GM12801 (cell line): ENCODE data around the gene ERRFI1.

ENCODE experiments used
- CTCF ChIP-seq: IDR thresholded peaks from one replicate; pipeline ENCODE4 v1.5.1; 2011; ENCODE audit warnings: control low read depth; ENCODE audit not compliant: insufficient read length; ENCODE audit errors: extremely low read depth

Gene ERRFI1

GRCh38 chr1:7995437-7995836 lies 30.7 kb downstream of the ERRFI1 start:
- TF ChIP-seq CTCF = no peak

GRCh38 chr1:7994827-7995226 lies 31.3 kb downstream of the ERRFI1 start:
- no peak for TF ChIP-seq CTCF

GRCh38 chr1:7993593-7994479 lies 32.3 kb downstream of the ERRFI1 start:
- no peak for TF ChIP-seq CTCF

DNA sequence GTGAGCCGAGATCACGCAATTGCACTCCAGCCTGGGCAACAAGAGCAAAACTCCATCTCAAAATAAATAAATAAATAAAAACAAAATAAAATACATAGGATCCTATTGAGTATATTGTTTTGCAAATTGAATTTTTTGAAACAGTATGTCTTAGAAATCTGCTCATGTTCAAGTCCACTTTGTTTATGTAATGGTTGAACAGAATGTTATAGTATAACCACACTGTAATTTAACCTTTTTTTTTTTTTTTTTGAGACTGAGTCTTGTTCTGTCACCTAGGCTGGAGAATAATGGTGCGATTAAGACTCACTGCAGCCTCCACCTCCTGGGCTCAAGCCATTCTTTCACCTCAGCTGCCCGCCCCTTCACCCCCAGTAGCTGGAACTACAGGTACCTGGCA lies 33.2 kb downstream of the ERRFI1 start:
- TF ChIP-seq CTCF = no peak

GRCh38 chr1:7991504-7992440 lies 34.3 kb downstream of the ERRFI1 start:
- no peak for TF ChIP-seq CTCF

- no peak for TF ChIP-seq CTCF
Observed at GRCh38 chr1:7989762-7990428, 36.2 kb downstream of the ERRFI1 start.

- no peak for TF ChIP-seq CTCF
Observed at GRCh38 chr1:7988576-7988975, 37.5 kb downstream of the ERRFI1 start.
